GM12891 (cell line): Measurements from ENCODE around the gene NPHS1.

Source experiments
- POLR2A ChIP-seq: IDR thresholded peaks from 2 replicates; pipeline ENCODE4 v1.6.1; 2011; ENCODE audit warnings: low read depth, low read length, control low read depth
- POLR2AphosphoS5 ChIP-seq: IDR thresholded peaks from 2 replicates; pipeline ENCODE4 v1.6.1; 2011; ENCODE audit warnings: low read depth, low read length, control low read depth
- SPI1 ChIP-seq: IDR thresholded peaks from 2 replicates; pipeline ENCODE4 v1.6.1; 2011; ENCODE audit warnings: low read depth, low read length, control low read depth

DNA sequence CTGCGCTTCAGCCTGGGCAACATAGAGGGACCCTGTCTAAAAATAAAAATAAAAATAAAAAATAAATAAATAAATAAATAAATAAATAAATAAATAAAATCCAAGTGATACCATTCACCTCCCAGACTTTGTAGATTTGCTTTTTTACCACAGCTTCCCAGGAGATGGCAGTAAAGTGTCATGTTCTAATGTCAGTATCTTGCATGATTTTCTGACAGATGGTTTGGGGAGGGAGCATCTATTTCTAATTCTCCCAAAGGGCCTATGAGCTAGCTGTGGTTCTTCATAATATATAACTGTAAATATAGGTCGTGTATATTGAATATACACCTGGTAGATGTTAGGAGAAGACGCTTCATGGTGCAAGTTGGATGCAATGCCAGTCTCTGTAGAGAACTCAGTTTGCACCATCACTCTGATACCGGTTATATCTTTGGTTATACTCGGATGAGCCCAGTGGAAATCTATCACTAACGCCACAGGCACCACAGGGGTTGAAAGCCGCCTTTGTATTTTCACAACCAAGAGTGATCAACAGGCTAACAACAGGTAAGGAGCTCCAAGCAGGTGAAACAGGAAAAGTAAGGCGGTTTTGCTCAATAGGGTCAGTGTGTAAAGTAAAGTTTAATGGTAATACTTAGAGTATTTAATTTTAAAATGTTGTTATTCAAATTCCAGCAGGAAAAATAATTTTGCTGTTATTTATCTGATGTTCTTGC is 30.0 kb upstream of the NPHS1 start:
- no peak for TF ChIP-seq POLR2A
- no peak for TF ChIP-seq POLR2AphosphoS5
- TF ChIP-seq SPI1 = no peak
